HUES64 (cell line): ENCODE measurements around the gene DOCK10.
A peak's percentile ranks its signal among the peaks of the same experiment; 100 is the strongest.

Experiments used
- H3K27ac ChIP-seq: 2 replicates; pipeline ENCODE4 v1.7.0; 2013; ENCODE audit warnings: low read depth, low read length, inconsistent platforms
- H3K27me3 ChIP-seq: 2 replicates; pipeline ENCODE4 v1.6.1; 2013; ENCODE audit warnings: mild to moderate bottlenecking, low read length; ENCODE audit not compliant: insufficient read depth
- H3K36me3 ChIP-seq: 2 replicates; pipeline ENCODE4 v1.6.1; 2013; ENCODE audit warnings: mild to moderate bottlenecking, low read length; ENCODE audit not compliant: insufficient read depth
- H3K4me1 ChIP-seq: 2 replicates; pipeline ENCODE4 v1.6.1; 2013; ENCODE audit warnings: mild to moderate bottlenecking, low read length, moderate library complexity; ENCODE audit not compliant: insufficient read depth
- H3K4me3 ChIP-seq: 2 replicates; pipeline ENCODE4 v1.5.1; 2013; ENCODE audit warnings: mild to moderate bottlenecking, low read length, moderate library complexity
- H3K9ac ChIP-seq: 2 replicates; pipeline ENCODE4 v1.6.1; 2013; ENCODE audit warnings: mild to moderate bottlenecking, low read depth, low read length
- H3K9me3 ChIP-seq: 2 replicates; pipeline ENCODE4 v1.6.1; 2013; ENCODE audit warnings: low read depth, low read length; ENCODE audit not compliant: insufficient read depth
- WGBS: fragments of 150-250, 120-280 bp; methylation state at CpG from one replicate; pipeline ENCODE4 v1.1.7; 2013; ENCODE audit warnings: missing lambda C conversion rate; 5-methylcytosine and 5-hydroxymethylcytosine counted together

The DOCK10 gene

GRCh38 chr2:225041207-225041850 lies 939 bp downstream of the DOCK10 start:
- H3K27ac ChIP-seq, result no peak overlapping the region
- peak overlapping the region; percentile 70 for H3K4me3 ChIP-seq
- H3K9ac ChIP-seq, result peak overlapping the region; percentile 55; the same call in 1 of the 2 replicates
- H3K9me3 ChIP-seq, result no peaks in the 10 kb centered on the region
- WGBS, result 30% methylated on average over 27 of the region's 27 CpGs
- H3K36me3 ChIP-seq, result no peaks in the 10 kb centered on the region
- no peaks in the 10 kb centered on the region; the same call in 1 of the 2 replicates for H3K4me1 ChIP-seq
- peaks cover 77% of the 10 kb centered on the region for H3K27me3 ChIP-seq

- Histone ChIP-seq H3K36me3 (no peaks in the 10 kb centered on the region), H3K9me3 (no peaks in the 10 kb centered on the region), H3K4me1 (no peaks in the 10 kb centered on the region; the same call in 1 of the 2 replicates), H3K4me3 (no peak overlapping the region), H3K27ac (no peak overlapping the region), H3K9ac (no peak overlapping the region), H3K27me3 (peaks cover 72% of the 10 kb centered on the region)
- WGBS, result 73% methylated on average over 9 of the region's 9 CpGs
Observed at GRCh38 chr2:225040856-225041206, 1.4 kb downstream of the DOCK10 start.

DNA sequence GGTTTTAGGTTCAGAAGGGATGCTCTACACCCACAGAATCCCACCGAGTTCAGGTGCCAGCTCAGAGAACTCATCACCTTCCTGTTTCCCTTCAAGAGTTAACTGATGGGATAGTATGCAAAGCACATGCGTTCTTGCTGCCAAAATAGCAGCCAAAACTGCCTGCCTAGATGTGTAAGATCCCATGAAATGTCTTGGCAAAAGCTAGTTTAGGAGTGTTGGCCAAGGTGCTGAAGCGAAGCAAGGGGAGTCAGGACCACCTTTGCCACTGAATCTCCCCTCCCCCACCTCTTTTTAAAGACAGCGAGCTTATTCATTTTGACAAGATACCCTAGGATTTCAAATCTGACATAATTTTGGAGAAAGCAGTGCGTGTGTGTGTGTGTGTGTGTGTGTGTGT lies 2.1 kb downstream of the DOCK10 start:
- 56% methylated on average over 4 of the region's 5 CpGs for WGBS
- H3K9ac ChIP-seq, result no peak overlapping the region

GRCh38 chr2:225038231-225038523 lies 4.1 kb downstream of the DOCK10 start:
- H3K4me1 ChIP-seq, result no peaks in the 10 kb centered on the region; the same call in 1 of the 2 replicates
- 57% methylated on average over 2 of the region's 3 CpGs for WGBS
- no peaks in the 10 kb centered on the region for H3K36me3 ChIP-seq
- no peak overlapping the region for H3K4me3 ChIP-seq
- H3K27me3 ChIP-seq, result peaks cover 46% of the 10 kb centered on the region
- H3K27ac ChIP-seq, result no peak overlapping the region
- no peaks in the 10 kb centered on the region for H3K9me3 ChIP-seq
- H3K9ac ChIP-seq, result no peak overlapping the region

More for the DNA sequence above, 2.1 kb downstream of the DOCK10 start:
- Histone ChIP-seq H3K36me3 (no peaks in the 10 kb centered on the region), H3K27me3 (peaks cover 66% of the 10 kb centered on the region), H3K4me3 (no peak overlapping the region), H3K9me3 (no peaks in the 10 kb centered on the region), H3K27ac (no peak overlapping the region), H3K4me1 (no peaks in the 10 kb centered on the region; the same call in 1 of the 2 replicates)

DNA sequence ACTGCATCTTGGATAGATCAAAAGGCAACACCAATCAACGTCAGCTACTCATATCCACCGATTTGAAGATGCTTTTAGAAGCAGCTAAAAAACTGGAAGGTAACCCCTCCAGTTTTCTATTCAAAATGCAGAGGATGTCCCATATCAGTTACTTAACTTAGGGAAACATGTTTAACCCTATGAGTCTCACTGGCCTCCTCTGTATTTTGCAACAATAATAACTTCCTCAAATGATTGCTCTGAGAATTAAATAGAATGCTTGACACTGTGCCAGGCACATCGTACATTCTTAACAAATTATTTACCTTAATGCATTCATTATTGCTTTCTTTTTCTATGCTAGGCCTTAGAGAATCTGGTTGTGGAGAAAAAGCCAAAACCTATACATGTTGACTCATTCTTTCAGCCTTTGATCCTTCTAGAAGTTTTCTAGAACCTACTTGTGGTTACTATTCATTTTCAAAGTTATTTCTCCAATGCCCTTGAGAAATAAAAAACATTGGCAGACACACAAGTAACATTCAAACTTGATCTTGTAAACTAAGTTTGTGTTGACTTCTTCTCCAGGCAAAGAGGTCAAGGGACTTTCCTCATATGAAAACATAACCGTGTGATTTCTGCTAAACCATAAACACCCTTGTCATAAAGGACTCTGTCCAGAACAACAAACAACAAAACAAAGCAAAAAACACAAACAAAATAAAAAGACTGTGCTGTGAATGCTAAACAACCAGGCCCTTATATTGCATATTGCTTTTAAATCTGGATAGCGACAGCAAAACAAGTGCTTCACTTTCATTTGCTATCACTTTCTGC lies 4.6 kb downstream of the DOCK10 start:
- H3K4me3 ChIP-seq, result no peak overlapping the region
- H3K9ac ChIP-seq, result no peak overlapping the region
- H3K4me1 ChIP-seq, result no peaks in the 10 kb centered on the region; the same call in 1 of the 2 replicates
- H3K9me3 ChIP-seq, result no peaks in the 10 kb centered on the region
- H3K36me3 ChIP-seq, result no peaks in the 10 kb centered on the region
- 93% methylated on average over 4 of the region's 5 CpGs for WGBS
- H3K27ac ChIP-seq, result no peak overlapping the region
- peaks cover 40% of the 10 kb centered on the region for H3K27me3 ChIP-seq

GRCh38 chr2:225036431-225036830 lies 5.8 kb downstream of the DOCK10 start:
- H3K4me3 ChIP-seq, result no peak overlapping the region
- no peak overlapping the region for H3K27ac ChIP-seq
- H3K27me3 ChIP-seq, result peaks cover 28% of the 10 kb centered on the region
- H3K9me3 ChIP-seq, result no peaks in the 10 kb centered on the region
- 83% methylated on average over 1 of the region's 1 CpG for WGBS
- H3K9ac ChIP-seq, result no peak overlapping the region
- H3K36me3 ChIP-seq, result no peaks in the 10 kb centered on the region
- H3K4me1 ChIP-seq, result no peaks in the 10 kb centered on the region; the same call in 1 of the 2 replicates

- WGBS, result 95% methylated on average over 6 of the region's 6 CpGs
- Histone ChIP-seq H3K27me3 (peaks cover 2% of the 10 kb centered on the region; the same call in 1 of the 2 replicates), H3K4me1 (no peaks in the 10 kb centered on the region; the same call in 1 of the 2 replicates), H3K9ac (no peak overlapping the region), H3K9me3 (no peaks in the 10 kb centered on the region), H3K4me3 (no peak overlapping the region), H3K36me3 (no peaks in the 10 kb centered on the region), H3K27ac (no peak overlapping the region)
Observed at GRCh38 chr2:225033440-225034318, 8.6 kb downstream of the DOCK10 start.

DNA sequence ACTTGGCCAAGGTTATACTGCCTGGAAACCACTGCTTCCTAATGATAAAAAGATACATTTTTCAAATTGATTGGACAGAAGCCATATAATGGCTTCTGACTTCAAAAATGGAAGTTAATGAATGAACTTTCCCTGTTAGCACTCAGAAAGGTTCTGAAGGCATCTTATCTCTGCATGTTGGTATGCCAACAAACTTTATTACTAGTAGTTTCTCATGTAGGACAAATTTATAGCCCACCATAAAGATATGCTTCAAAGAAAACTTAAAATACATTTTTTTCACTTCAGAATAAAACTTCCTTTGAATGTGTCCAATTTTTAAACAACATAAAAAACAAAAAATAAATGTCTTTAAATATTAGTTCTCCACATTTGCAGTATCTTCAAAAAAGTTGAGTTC lies 10.0 kb downstream of the DOCK10 start:
- Histone ChIP-seq H3K4me1 (no peaks in the 10 kb centered on the region), H3K4me3 (no peak overlapping the region), H3K36me3 (no peaks in the 10 kb centered on the region), H3K9me3 (no peaks in the 10 kb centered on the region), H3K9ac (no peak overlapping the region), H3K27me3 (no peaks in the 10 kb centered on the region), H3K27ac (no peak overlapping the region)

DNA sequence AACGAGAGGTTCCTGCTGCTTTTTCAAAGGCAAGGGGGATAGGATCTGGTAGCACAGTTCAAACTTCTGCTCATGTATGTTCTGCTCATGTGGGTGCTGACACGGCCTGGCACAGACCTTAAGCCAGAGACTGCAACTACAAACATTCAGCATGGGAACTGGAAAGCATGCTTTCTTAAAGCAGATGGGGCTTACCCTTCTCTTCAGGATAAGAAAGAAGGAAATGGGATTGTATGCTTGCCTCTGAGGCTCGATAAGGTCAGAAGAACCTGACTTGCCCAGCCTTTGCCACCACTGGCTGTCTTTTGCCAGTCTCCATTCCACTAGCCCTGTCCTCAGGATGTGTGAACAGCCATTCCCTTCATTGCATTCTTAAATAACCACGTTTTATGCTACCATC lies 10.7 kb downstream of the DOCK10 start:
- Histone ChIP-seq H3K9ac (no peak overlapping the region), H3K36me3 (no peaks in the 10 kb centered on the region)
- 90% methylated on average over 4 of the region's 4 CpGs for WGBS

DNA sequence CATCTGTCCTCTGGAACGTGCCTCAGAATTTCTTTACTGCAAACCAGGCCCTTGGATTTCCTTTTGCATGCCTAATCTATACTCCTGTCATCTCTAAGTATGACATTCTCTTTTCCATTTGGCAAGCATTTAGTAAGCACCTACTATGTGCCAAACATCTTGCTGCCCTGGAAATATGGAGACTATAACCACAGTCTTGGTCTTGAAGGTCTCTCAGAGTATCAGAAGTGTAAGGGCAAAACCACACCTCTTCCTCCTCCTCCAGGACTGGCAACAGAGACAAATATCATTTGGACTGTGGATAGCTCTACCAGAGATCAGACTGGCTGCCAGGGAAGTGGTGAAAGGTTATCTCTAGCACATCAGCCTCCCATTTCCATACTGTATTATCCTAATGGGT lies 11.4 kb downstream of the DOCK10 start:
- H3K9me3 ChIP-seq, result no peaks in the 10 kb centered on the region
- H3K36me3 ChIP-seq, result no peaks in the 10 kb centered on the region
- H3K27ac ChIP-seq, result no peak overlapping the region
- no peaks in the 10 kb centered on the region for H3K27me3 ChIP-seq
- WGBS, result 91% methylated on average over 1 of the region's 1 CpG
- no peak overlapping the region for H3K9ac ChIP-seq
- H3K4me3 ChIP-seq, result no peak overlapping the region
- H3K4me1 ChIP-seq, result no peaks in the 10 kb centered on the region

More for the DNA sequence above, 10.7 kb downstream of the DOCK10 start:
- Histone ChIP-seq H3K4me3 (no peak overlapping the region), H3K9me3 (no peaks in the 10 kb centered on the region), H3K4me1 (no peaks in the 10 kb centered on the region), H3K27me3 (no peaks in the 10 kb centered on the region), H3K27ac (no peak overlapping the region)

DNA sequence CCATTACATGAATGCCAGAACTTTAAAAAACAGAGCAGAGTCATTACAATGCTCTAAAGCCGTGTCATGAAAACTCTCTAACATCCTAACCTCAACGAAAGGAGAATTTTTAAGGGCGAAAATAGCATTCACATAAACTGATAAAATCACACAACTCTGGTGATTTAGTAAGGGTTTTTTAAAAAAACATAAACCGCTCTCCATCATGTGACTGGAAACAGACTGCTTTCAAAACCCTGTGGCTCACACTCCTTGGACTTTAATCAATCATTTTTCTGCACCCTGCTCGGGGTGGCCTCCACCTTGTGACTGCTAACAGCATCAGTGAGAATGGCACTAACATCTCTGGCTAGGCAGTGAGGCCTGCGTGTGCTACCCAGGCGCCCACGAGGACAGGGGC lies 12.1 kb downstream of the DOCK10 start:
- Histone ChIP-seq H3K4me1 (no peaks in the 10 kb centered on the region), H3K9ac (no peak overlapping the region), H3K4me3 (no peak overlapping the region), H3K36me3 (no peaks in the 10 kb centered on the region), H3K9me3 (no peaks in the 10 kb centered on the region), H3K27ac (no peak overlapping the region), H3K27me3 (no peaks in the 10 kb centered on the region)
- over 99% methylated on average over 7 of the region's 8 CpGs for WGBS
